ENCODE measurements around the gene THOP1.

Gene THOP1

GRCh38 chr19:2819540-2820111 lies 34.3 kb downstream of the THOP1 start, which contains the start of gene ZNF554:
Gene ZNF554 (plus strand): TSS chr19:2819868. CDS start chr19:2820072, 204 bp downstream.
- H3K4me3 ChIP-seq (ENCODE audit: low read length), result peak within 1 kb of the TSS; percentile 95
- no peaks in the 10 kb centered on the region for H4K20me1 ChIP-seq (ENCODE audit: control insufficient read depth, insufficient read depth, low read depth, low read length)
- peak within 1 kb of the TSS; percentile 79 for H3K4me2 ChIP-seq (ENCODE audit: low read length)
- no peaks in the 10 kb centered on the region for H3K9me3 ChIP-seq (ENCODE audit: control insufficient read depth, insufficient read depth, low read length)
- no peaks in the 10 kb centered on the region for H3K27me3 ChIP-seq (ENCODE audit: control insufficient read depth, low read length)
- no peaks in the 10 kb centered on the region; the same call in 1 of the 2 replicates for H3F3A ChIP-seq (ENCODE audit: control insufficient read depth, insufficient read depth)
- TF ChIP-seq EZH2phosphoT487 (IDR thresholded peaks at IDR 0.05; ENCODE audit: borderline replicate concordance, low read length), result no peak
- TF ChIP-seq CTCF (IDR thresholded peaks at IDR 0.05; ENCODE audit: low read depth, low read length, poor library complexity, severe bottlenecking), result peak; percentile 77
- no peaks in the 10 kb centered on the region for H3K9me2 ChIP-seq (replicated peaks; ENCODE audit: control insufficient read depth, low read length)
- H3K36me3 ChIP-seq (ENCODE audit: control insufficient read depth, low read length), result peaks cover under 1% of the 10 kb centered on the region; the same call in 1 of the 2 replicates
- peaks cover 4% of the 10 kb centered on the region for H3K4me1 ChIP-seq (ENCODE audit: control insufficient read depth, low read length)
- H3K27ac ChIP-seq (ENCODE audit: low read depth, low read length), result no peak within 1 kb of the TSS
- H3K79me2 ChIP-seq (ENCODE audit: control insufficient read depth, low read length), result 0 out of 2 replicates have a peak, but pooled peaks cover 4% of the 10 kb centered on the region

GRCh38 chr19:2820112-2820702 lies 34.9 kb downstream of the THOP1 start:
- TF ChIP-seq EZH2phosphoT487 (IDR thresholded peaks at IDR 0.05; ENCODE audit: borderline replicate concordance, low read length) (no peak), CTCF (IDR thresholded peaks at IDR 0.05; ENCODE audit: low read depth, low read length, poor library complexity, severe bottlenecking) (no peak)

GRCh38 chr19:2822846-2823245 lies 37.5 kb downstream of the THOP1 start:
- H3K4me1 ChIP-seq (ENCODE audit: control insufficient read depth, low read length), result peaks cover 4% of the 10 kb centered on the region
- no peak overlapping the region for H3K27ac ChIP-seq (ENCODE audit: low read depth, low read length)
- H3K9me2 ChIP-seq (replicated peaks; ENCODE audit: control insufficient read depth, low read length), result no peaks in the 10 kb centered on the region
- no peaks in the 10 kb centered on the region for H3K36me3 ChIP-seq (ENCODE audit: control insufficient read depth, low read length)
- no peaks in the 10 kb centered on the region for H3K27me3 ChIP-seq (ENCODE audit: control insufficient read depth, low read length)
- no peaks in the 10 kb centered on the region for H4K20me1 ChIP-seq (ENCODE audit: control insufficient read depth, insufficient read depth, low read depth, low read length)
- TF ChIP-seq EZH2phosphoT487 (IDR thresholded peaks at IDR 0.05; ENCODE audit: borderline replicate concordance, low read length) (no peak), CTCF (IDR thresholded peaks at IDR 0.05; ENCODE audit: low read depth, low read length, poor library complexity, severe bottlenecking) (no peak)
- H3K9me3 ChIP-seq (ENCODE audit: control insufficient read depth, insufficient read depth, low read length), result no peaks in the 10 kb centered on the region
- H3K4me2 ChIP-seq (ENCODE audit: low read length), result no peak overlapping the region
- no peak overlapping the region for H3K4me3 ChIP-seq (ENCODE audit: low read length)
- H3F3A ChIP-seq (ENCODE audit: control insufficient read depth, insufficient read depth), result no peaks in the 10 kb centered on the region
- H3K79me2 ChIP-seq (ENCODE audit: control insufficient read depth, low read length), result 0 out of 2 replicates have a peak, but pooled peaks cover 4% of the 10 kb centered on the region

More at GRCh38 chr19:2820112-2820702, 34.9 kb downstream of the THOP1 start:
- Histone ChIP-seq H3K36me3 (ENCODE audit: control insufficient read depth, low read length) (no peaks in the 10 kb centered on the region), H3K27me3 (ENCODE audit: control insufficient read depth, low read length) (no peaks in the 10 kb centered on the region), H3F3A (ENCODE audit: control insufficient read depth, insufficient read depth) (no peaks in the 10 kb centered on the region; the same call in 1 of the 2 replicates), H3K4me2 (ENCODE audit: low read length) (peak overlapping the region; percentile 79), H3K9me2 (replicated peaks; ENCODE audit: control insufficient read depth, low read length) (no peaks in the 10 kb centered on the region), H4K20me1 (ENCODE audit: control insufficient read depth, insufficient read depth, low read depth, low read length) (no peaks in the 10 kb centered on the region), H3K79me2 (ENCODE audit: control insufficient read depth, low read length) (0 out of 2 replicates have a peak, but pooled peaks cover 4% of the 10 kb centered on the region), H3K9me3 (ENCODE audit: control insufficient read depth, insufficient read depth, low read length) (no peaks in the 10 kb centered on the region), H3K4me1 (ENCODE audit: control insufficient read depth, low read length) (peaks cover 4% of the 10 kb centered on the region), H3K27ac (ENCODE audit: low read depth, low read length) (no peak overlapping the region), H3K4me3 (ENCODE audit: low read length) (peak overlapping the region; percentile 95)
